Measurements from ENCODE around the gene WWP2.

GRCh38 chr16:69768666-69769065 lies 6.5 kb downstream of the WWP2 start:
- TF ChIP-seq FOXA1 (IDR thresholded peaks at IDR 0.05) (no peak), LEF1 (IDR thresholded peaks at IDR 0.05; ENCODE audit: borderline replicate concordance) (no peak), HDGF (IDR thresholded peaks at IDR 0.05; ENCODE audit: borderline replicate concordance) (no peak), FOXM1 (IDR thresholded peaks at IDR 0.05; ENCODE audit: borderline replicate concordance) (no peak), L3MBTL2 (conservative IDR thresholded peaks at IDR 0.05) (no peak), FOXK2 (IDR thresholded peaks at IDR 0.05) (no peak)

Data from HEK293T (cell line).